Sigmoid colon (tissue), 7 donors: ENCODE data around the gene PLPP2. TPM values are rescaled to one million over a fixed set of nuclear protein-coding genes. Genes with fewer than 3 reads are reported as not detected.
"Not testable (repeated sequence)": the region's sequence is repeated elsewhere in the genome, so short reads cannot be mapped to it uniquely, and the experiment has no call there.

ENCODE experiments used
- DNase-seq: peaks from one replicate; pipeline ENCODE4 v3.0.0-alpha.2; 2019
- H3K27ac ChIP-seq, 4 donors: fragments of 200-600 bp; sonication (generic); one replicate each; pipeline ENCODE4 v1.5.1; 2016 to 2019; ENCODE audit warnings: mild to moderate bottlenecking in 1 of 4
- H3K27me3 ChIP-seq, 3 donors: fragments of 200-600 bp; sonication (generic); one replicate each; pipeline ENCODE4 v1.5.1; 2019; ENCODE audit warnings: mild to moderate bottlenecking in 1 of 3
- H3K36me3 ChIP-seq, 4 donors: fragments of 200-600 bp; sonication (generic); one replicate each; pipeline ENCODE4 v1.5.1; 2016 to 2019
- H3K4me1 ChIP-seq, 4 donors: fragments of 200-600 bp; sonication (generic); one replicate each; pipeline ENCODE4 v1.5.1; 2017 to 2019
- H3K4me3 ChIP-seq, 4 donors: fragments of 200-600 bp; sonication (generic); one replicate each; pipeline ENCODE4 v1.5.1; 2017 to 2019; ENCODE audit warnings: mild to moderate bottlenecking in 2 of 4, moderate library complexity in 1 of 4
- H3K9me3 ChIP-seq, 4 donors: fragments of 200-600 bp in 3 of 4; sonication (generic) in 3 of 4; one replicate each; pipeline versions ENCODE4 v1.5.1 to v1.6.1; 2013 to 2019
- CTCF ChIP-seq, 4 experiments: fragments of 450-650 bp in 3 of 4; fragments of 200-600 bp in 1 of 4; IDR thresholded peaks; one replicate each; pipeline ENCODE4 v1.5.1; 2016 to 2019; ENCODE audit warnings: antibody characterized with exemption in 4 of 4, mild to moderate bottlenecking in 3 of 4, moderate library complexity in 2 of 4
- EP300 ChIP-seq, 4 donors: sonication (generic); formaldehyde crosslinking; IDR thresholded peaks; one replicate each; pipeline ENCODE4 v1.6.1; 2017; ENCODE audit warnings: antibody characterized with exemption in 4 of 4
- POLR2A ChIP-seq, 2 donors: fragments of 450-650 bp; IDR thresholded peaks; one replicate each; pipeline ENCODE4 v1.6.1; 2016; ENCODE audit warnings: antibody characterized with exemption in 2 of 2, mild to moderate bottlenecking in 2 of 2, moderate library complexity in 2 of 2
- POLR2AphosphoS5 ChIP-seq, 4 donors: sonication (generic); formaldehyde crosslinking; IDR thresholded peaks; one replicate each; pipeline ENCODE4 v1.6.1; 2017; ENCODE audit warnings: antibody characterized with exemption in 4 of 4
- WGBS, 2 donors: extraction: QIAGEN DNeasy Blood & Tissue Kit; methylation state at CpG; one replicate each; pipeline ENCODE4 v1.1.7; 2013; 5-methylcytosine and 5-hydroxymethylcytosine counted together
- intact Hi-C: fragments of 100-400 bp; cut with DNase I; formaldehyde crosslinking; loops from one replicate; pipeline ENCODE4 v1.15.1; 2023
- polyA plus RNA-seq, 3 donors: library from polyadenylated mRNA; stranded (reverse); fragments of 200-250 nt; gene quantifications; one replicate each; pipeline ENCODE4 v1.2.3, GENCODE V29; 2013
- total RNA-seq, 4 donors: library from RNA; depleted of rRNA; stranded (reverse); fragments of >200 nt; gene quantifications; one replicate each; pipeline ENCODE4 v1.1.0, GENCODE V29; 2016
- donor health status: healthy with polysubstance abuse.
- donor health status: Bipolar disorder and iron deficiency.
- donor health status: healthy.

PLPP2 gene
- total and polyA plus RNA-seq, 7 donors = 1.6 to 111 (median 3.6) TPM

- intact Hi-C loops = no loop called here
- Histone ChIP-seq H3K4me3 (no peak overlapping the region), H3K9me3 (no peaks in the 10 kb centered on the region), H3K36me3 (no peaks in the 10 kb centered on the region), H3K27me3 (no peaks in the 10 kb centered on the region), H3K4me1 (no peaks in the 10 kb centered on the region), H3K27ac (no peak overlapping the region)
- WGBS, 2 donors = 83 to 92% methylated on average over 46 to 48 of the region's 48 CpGs
- DNase-seq = no peak
- TF ChIP-seq CTCF (IDR thresholded peaks at IDR 0.05) (no peak), POLR2AphosphoS5 (IDR thresholded peaks at IDR 0.05) (no peak), EP300 (IDR thresholded peaks at IDR 0.05) (no peak), POLR2A (IDR thresholded peaks at IDR 0.05) (no peak)
Measured at GRCh38 chr19:246551-246950, 44.7 kb downstream of the PLPP2 start.

GRCh38 chr19:245900-246299, 45.3 kb downstream of the PLPP2 start:
- H3K4me3 ChIP-seq = peak overlapping the region in 2 of 4 donors; percentile 23 to 29
- H3K36me3 ChIP-seq, H3K9me3 ChIP-seq, H3K27me3 ChIP-seq, H3K4me1 ChIP-seq, intact Hi-C loops, H3K27ac ChIP-seq, DNase-seq: not testable (repeated sequence)
- WGBS, 2 donors = 81 to 83% methylated on average over 13 of the region's 13 CpGs

DNA sequence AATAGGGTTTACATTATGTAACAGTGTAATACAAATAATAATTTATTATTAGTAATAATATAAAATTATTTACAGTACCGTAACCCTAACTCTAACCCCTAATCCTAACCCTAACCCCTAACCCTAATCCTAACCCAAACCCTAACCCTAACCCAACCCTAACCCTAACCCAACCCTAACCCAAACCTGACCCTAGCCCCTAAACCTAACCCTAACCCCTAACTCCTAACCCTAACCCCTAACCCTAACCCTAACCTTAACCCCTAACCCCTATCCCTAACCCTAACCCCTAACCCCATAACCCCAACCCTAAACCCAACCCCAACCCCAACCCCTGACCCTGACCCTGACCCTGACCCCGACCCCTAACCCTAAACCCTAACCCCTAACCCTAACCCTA, 45.7 kb downstream of the PLPP2 start:
- no peak for TF ChIP-seq POLR2A (IDR thresholded peaks at IDR 0.05)
- no peak for TF ChIP-seq CTCF (IDR thresholded peaks at IDR 0.05)
- no peak for TF ChIP-seq EP300 (IDR thresholded peaks at IDR 0.05)
- no peak for TF ChIP-seq POLR2AphosphoS5 (IDR thresholded peaks at IDR 0.05)
- H3K36me3 ChIP-seq = no peaks in the 10 kb centered on the region
- intact Hi-C loops = no loop called here

More for the DNA sequence above, 45.7 kb downstream of the PLPP2 start:
- no peak for DNase-seq
- 87 to 94% methylated on average over 2 of the region's 2 CpGs for whole genome bisulfite sequencing, 2 donors
- H3K4me1 ChIP-seq = no peaks in the 10 kb centered on the region
- H3K27ac ChIP-seq = no peak overlapping the region
- no peaks in the 10 kb centered on the region for H3K9me3 ChIP-seq
- H3K4me3 ChIP-seq = no peak overlapping the region
- no peaks in the 10 kb centered on the region for H3K27me3 ChIP-seq

Other genes starting within 250 kb of the PLPP2 start
- gene OR4F17, start 184.3 kb downstream of the PLPP2 start, total RNA-seq = not detected
- gene OR4F17, start 184.3 kb downstream of the PLPP2 start, polyA plus RNA-seq = not detected
- gene MIER2, start 53.4 kb upstream of the PLPP2 start, total RNA-seq = 10 to 100 TPM; 11.4 to 31.9 (median 13.0) TPM
- gene MIER2, start 53.4 kb upstream of the PLPP2 start, polyA plus RNA-seq = 10 to 100 TPM in 1 of 3 donors, 1 to 10 TPM in 2; 6.6 to 15.5 (median 7.4) TPM
- 1 to 10 TPM in 1 of 4 donors, under 1 TPM in 3; 0.55 to 1.2 (median 0.76) TPM for gene C2CD4C, start 117.7 kb upstream of the PLPP2 start, total RNA-seq
- gene C2CD4C, start 117.7 kb upstream of the PLPP2 start, polyA plus RNA-seq = under 1 TPM in 2 of 3 donors, not detected in 1; under 0.01 to 0.96 TPM
- gene SHC2, start 169.6 kb upstream of the PLPP2 start, total RNA-seq = 10 to 100 TPM; 17.8 to 49.9 (median 24.9) TPM
- gene SHC2, start 169.6 kb upstream of the PLPP2 start, polyA plus RNA-seq = 10 to 100 TPM in 1 of 3 donors, 1 to 10 TPM in 2; 1.8 to 10.8 (median 9.3) TPM
- under 1 TPM in 3 of 4 donors, not detected in 1; 0.16 to 0.55 (median 0.27) TPM for gene MADCAM1, start 205.1 kb upstream of the PLPP2 start, total RNA-seq
- gene MADCAM1, start 205.1 kb upstream of the PLPP2 start, polyA plus RNA-seq = 1 to 10 TPM in 1 of 3 donors, under 1 TPM in 2; 0.46 to 6.3 (median 0.60) TPM
- gene TPGS1, start 216.1 kb upstream of the PLPP2 start, total RNA-seq = 10 to 100 TPM; 36.3 to 78.8 (median 46.6) TPM
- 10 to 100 TPM; 14.3 to 23.6 (median 20.4) TPM for gene TPGS1, start 216.1 kb upstream of the PLPP2 start, polyA plus RNA-seq
- 100 to 1,000 TPM in 2 of 4 donors, 10 to 100 TPM in 2; 74.9 to 152 (median 95.1) TPM for gene CDC34, start 240.4 kb upstream of the PLPP2 start, total RNA-seq
- gene CDC34, start 240.4 kb upstream of the PLPP2 start, polyA plus RNA-seq = 100 to 1,000 TPM in 1 of 3 donors, 10 to 100 TPM in 2; 79.2 to 110 (median 96.7) TPM